Ovary (tissue), 3 donors: ENCODE results near the gene ARF6.

Experiments
- CTCF ChIP-seq, 3 donors: fragments of 450-650 bp in 2 of 3; fragments of 200-600 bp in 1 of 3; IDR thresholded peaks; one replicate each; pipeline versions ENCODE4 v1.5.1 to v1.8.0; 2016 to 2022; ENCODE audit warnings: antibody characterized with exemption in 3 of 3, mild to moderate bottlenecking in 1 of 3
- EP300 ChIP-seq: sonication (generic); formaldehyde crosslinking; IDR thresholded peaks from one replicate; pipeline ENCODE4 v1.6.1; 2017; ENCODE audit warnings: antibody characterized with exemption
- POLR2A ChIP-seq: fragments of 450-650 bp; IDR thresholded peaks from one replicate; pipeline ENCODE4 v1.6.1; 2017; ENCODE audit warnings: antibody characterized with exemption, mild to moderate bottlenecking, moderate library complexity
- donor health status: DM: no; HTN: no; CAD: no.

- TF ChIP-seq CTCF (IDR thresholded peaks at IDR 0.05), result no peak
- TF ChIP-seq EP300, result no peak
- no peak for TF ChIP-seq POLR2A
Measured at GRCh38 chr14:49897965-49898364, 5.1 kb downstream of the ARF6 start.
